HG02981 (cell line): ENCODE data around the gene ITGA3.

ENCODE experiments used
- ATAC-seq: cut with Tn5 transposase; IDR thresholded peaks from one replicate; pipeline ENCODE4 v1.9.1; 2021; ENCODE audit warnings: mild to moderate bottlenecking, moderate library complexity; ENCODE audit not compliant: unreplicated experiment

Gene ITGA3

GRCh38 chr17:50123649-50124349, 67.9 kb downstream of the ITGA3 start:
- no peak for ATAC-seq

GRCh38 chr17:50125420-50125997, 69.6 kb downstream of the ITGA3 start:
- no peak for ATAC-seq

DNA sequence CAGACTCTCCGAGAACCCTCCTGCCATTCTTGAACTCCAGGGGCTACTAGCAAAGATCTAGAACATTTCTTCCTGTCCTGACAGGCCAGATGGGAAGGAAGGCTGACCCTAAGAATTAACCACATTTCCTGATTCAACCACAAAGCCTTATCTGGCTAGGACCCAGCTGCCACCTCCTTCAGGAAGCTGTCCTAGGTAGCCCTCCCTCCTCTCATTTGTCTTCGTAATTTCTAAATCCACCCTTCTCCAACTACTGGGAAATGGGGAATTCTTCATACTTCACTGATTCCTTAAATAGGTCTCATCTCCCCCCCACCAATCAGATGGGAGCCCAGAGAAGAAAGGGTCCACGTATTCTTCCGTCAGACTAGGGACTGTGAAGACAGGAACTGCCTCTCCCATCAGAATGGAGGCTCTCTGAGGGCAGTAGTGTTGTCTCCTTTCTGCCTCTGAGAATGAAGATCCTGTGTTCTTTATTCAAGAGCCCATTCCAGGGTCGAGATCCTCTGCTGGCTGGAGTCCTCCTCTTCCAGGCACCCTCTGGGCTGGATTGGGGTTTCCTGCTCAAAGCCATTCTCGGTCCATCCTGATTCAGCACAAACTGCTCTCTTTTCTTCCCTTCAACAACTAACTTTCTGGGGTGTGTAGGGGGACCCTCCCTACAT, 71.9 kb downstream of the ITGA3 start:
- no peak for ATAC-seq

DNA sequence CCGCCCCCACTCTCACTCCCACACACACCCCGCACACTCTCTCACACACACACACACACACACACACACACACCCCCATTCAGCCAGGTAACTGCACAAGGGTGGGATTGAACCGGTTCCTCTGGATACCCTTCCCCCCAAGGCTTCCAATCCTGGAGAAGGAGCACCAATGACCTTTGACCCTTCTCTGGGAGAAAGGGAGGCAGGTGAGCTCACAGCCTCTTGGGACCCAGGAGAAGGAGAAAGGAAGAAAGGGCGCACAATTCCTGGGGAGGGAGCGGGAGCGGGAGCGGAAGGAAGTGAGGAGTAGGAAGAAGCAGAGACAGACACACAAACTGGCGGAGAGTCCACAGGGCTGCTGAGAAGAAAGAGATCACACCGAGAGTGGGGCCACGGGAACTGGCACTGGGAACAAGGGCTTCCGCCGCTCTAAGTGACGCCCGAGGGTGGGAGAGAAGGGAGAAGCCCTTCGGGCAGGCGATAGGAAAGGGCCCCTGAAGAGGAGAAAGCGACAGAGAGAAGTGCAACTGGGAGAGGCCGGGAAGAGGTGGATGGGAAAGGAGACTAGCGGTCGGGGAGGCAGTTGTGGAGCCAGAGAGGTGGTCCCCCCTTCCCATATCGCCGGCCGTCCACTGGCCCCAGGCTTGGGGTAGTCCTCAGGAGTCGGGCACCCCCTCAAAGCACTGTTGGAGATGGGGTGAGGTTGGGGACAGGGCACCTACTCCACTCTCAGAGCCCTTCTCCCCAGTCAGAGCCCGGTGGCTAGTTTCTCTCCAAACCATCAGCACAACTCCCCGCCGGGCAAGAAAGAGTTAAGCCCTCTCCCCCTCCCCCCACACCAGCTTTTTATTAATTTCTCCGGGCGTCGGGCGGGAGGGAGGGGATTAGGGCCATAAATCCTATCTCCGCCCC, 72.8 kb downstream of the ITGA3 start:
- ATAC-seq: no peak

GRCh38 chr17:50129353-50129727, 73.4 kb downstream of the ITGA3 start:
- ATAC-seq: no peak

- no peak for ATAC-seq
Observed at GRCh38 chr17:50129728-50130558, 74.0 kb downstream of the ITGA3 start, which contains the start of gene SAMD14. Gene SAMD14 (minus strand): TSS chr17:50130160. CDS start chr17:50124959, 5,201 bp downstream.

DNA sequence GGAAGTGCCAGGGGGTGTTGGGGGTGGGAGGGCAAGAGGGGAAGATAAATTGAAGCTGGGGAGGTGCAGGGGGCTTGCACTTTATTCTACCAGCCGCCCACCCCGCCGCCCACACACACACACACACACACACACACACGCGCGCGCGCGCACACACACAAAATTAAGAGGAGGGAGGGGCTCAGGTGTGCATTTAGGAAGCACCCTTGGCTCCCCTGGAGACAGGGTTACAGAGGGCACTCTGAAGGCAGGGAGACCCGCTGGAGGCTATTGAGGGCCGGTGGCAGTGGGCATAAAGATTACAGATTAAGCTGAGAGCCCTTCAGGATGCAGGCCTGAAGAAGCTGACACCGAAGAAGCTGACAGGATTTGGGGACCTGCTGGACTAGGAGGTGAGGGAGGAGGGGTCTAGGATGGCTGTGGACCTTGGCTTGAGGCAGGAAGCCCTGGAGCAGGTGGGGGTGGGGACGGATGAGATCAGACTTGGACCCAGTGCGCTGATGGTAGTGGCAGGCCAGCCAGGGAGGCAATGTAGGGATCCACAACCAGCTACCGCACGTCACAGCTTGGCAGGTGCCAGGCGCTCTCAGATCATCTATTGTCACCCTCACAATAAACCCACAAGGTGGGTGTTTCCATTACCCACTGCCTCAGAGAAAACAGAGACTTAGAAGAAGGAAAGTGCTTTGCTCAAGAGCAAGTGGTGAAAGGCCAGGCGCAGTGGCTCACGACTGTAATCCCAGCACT, 74.8 kb downstream of the ITGA3 start:
- ATAC-seq: no peak

- ATAC-seq: no peak
Observed at GRCh38 chr17:50132104-50132794, 76.3 kb downstream of the ITGA3 start.

DNA sequence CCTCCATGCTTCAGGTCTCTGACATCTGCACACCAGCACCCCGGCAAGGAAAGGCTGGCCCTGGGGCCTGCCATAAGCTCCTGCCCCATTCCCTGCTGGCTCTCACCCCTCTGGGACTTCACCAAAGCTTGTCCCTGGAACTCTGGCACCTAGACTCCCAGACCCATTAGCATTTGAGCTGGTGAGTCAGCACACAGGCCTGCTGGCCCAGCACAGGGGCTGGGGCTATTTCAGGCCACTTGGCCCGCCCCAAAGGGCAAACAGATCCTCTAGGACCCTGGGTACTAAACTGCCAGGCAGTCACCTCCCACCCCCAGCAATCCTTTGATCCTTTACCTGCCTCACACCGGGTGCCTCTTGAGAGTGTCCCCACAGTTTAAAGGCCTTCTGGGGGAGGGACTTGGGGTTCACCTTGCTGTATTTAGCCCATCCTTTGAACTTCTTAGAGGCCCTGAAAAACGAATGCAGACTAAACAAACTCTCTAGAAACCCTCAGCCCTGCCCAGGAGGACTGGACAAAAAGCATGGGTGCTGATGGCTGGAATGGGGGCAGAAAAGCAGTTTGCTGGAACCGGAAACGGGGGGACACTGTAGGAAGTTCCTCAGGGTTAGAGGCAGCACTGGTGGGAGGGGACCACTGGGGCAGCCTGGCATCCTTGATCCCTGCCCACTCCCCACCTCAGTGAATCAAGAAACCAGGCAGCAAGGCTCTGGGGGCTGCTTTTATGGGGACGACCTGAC, 77.3 kb downstream of the ITGA3 start:
- ATAC-seq: no peak

DNA sequence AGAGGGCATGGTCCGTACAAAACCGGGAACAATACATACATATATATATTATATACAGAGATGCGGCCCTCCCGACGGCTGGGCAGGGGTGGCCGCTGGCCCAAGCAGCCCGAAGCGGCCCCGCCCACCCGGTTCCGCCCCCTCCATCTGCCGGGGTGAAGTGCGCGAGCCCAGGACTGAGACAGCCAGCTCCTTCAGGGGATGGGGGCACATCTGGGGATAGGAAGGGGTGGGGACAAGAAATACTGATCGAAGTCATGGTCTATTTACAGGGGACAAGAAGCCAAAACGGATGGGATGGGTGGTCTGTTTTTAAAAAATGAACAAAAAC, 77.8 kb downstream of the ITGA3 start:
- no peak for ATAC-seq

DNA sequence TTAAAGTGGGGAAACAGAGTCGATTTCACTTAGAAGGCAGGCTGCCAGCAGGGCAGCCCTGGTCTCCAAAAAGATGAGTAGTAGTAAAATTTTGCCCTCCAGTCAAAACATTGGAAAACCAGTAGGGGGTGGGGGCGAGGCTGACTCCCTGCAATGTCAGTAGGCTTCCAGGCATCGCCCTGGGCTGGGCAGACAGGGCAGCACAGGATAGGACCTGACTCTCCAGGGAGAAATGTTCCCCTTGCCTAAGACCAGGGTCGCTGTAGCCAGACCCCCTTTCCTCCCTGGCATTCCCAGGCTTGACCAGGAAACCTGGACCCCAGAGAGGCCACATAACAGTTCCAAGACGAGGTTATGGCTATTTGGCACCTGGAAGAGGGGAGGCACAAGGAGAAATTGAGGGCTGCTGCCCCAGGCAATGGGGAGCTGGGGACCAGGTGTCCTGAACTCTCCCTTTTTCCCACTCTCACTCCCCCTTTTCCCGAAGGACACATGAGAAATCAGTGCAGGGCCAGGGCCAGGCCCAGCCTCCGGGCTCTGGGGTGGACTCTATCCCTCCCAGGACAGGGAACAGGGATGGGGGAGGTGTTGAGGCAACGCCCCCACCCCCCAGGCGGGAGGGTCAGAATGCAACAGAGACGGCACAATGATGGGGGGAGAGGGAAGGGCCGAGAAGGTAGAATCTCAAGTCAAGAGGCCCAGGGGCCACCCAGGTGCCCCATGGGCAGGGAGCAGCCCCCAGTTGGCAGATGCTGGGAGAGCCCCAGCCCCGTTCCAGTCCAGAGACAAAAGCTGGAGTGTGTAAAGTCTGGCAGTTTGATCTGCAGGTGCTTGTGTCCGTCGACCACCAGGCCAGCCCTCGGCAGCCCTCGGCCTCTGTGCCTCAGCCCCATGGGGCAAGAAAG, 78.5 kb downstream of the ITGA3 start:
- no peak for ATAC-seq

GRCh38 chr17:50135316-50136095, 79.6 kb downstream of the ITGA3 start:
- ATAC-seq: no peak

DNA sequence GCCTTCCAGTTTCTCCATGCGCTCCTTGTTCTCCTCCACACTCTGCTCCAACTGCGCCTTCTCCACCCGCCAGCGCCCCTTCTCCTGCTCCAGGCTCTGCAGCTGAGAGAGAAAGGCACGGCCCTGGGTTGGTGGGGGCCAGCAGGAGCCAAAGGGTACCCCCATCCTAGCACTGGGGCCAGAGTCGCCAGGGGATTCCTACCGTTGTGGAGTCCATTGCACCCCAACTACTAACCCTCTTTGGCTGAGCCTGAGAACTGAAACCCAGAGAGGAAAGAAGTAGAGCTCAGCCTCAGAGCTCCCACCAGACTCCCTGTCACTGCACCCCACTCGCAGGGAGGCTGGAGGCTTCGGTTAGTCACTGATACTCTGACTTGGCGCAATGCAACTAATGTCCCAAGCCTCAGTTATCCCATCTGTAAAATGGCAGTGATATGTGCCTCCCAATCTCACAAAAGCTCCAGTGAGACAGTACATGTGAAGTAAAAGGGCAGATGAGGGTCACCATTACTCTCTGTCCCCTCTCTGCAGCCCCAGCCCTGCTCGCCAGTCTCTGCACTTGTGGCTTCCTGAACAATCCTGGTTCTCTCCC, 80.3 kb downstream of the ITGA3 start:
- ATAC-seq: no peak

DNA sequence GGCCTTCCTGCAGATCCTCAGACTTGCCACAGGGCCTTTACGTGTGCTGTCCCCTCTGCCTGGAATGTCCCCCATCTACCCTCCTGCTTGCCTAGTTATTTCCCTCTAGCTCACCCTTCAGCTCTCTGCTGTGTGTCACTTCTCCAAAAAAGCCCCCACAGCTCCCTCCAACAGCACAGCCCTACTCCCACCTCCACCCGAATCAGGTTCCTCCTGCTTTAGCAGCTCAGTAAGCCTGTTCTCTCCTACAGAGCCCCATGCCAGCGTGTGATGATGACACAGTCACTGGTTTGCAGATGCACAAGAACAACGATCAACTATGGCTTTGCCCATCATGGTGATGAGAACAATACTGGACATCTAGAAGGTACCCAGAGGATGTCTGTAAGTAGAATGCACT, 81.1 kb downstream of the ITGA3 start:
- ATAC-seq: no peak

GRCh38 chr17:50139185-50139783, 83.4 kb downstream of the ITGA3 start:
- no peak for ATAC-seq
